Central memory CD8-positive, alpha-beta T cell (primary cell): ENCODE results near the gene CAPN14.

Experiments used
- ATAC-seq: fragments of 150-1000 bp; cut with Tn5 transposase; replicated peaks from 2 replicates; pipeline ENCODE4 v1.10.0; 2022; ENCODE audit warnings: mild to moderate bottlenecking, moderate FRiP score, moderate number of reproducible peaks; ENCODE audit not compliant: poor library complexity, severe bottlenecking; ENCODE audit errors: extremely low read depth
- DNase-seq, 2 donors: peaks; one replicate each; pipeline ENCODE4 v3.0.0; 2021; ENCODE audit warnings: low spot score in 2 of 2
- H3K27ac Mint-ChIP-seq: one replicate; pipeline ENCODE4 v1.8.0; 2022; ENCODE audit warnings: low read depth, mild to moderate bottlenecking, moderate library complexity, mixed read lengths
- H3K27me3 Mint-ChIP-seq: one replicate; pipeline ENCODE4 v1.8.0; 2022; ENCODE audit warnings: mixed read lengths
- H3K36me3 Mint-ChIP-seq: one replicate; pipeline ENCODE4 v1.8.0; 2022; ENCODE audit warnings: mild to moderate bottlenecking, moderate library complexity, mixed read lengths; ENCODE audit not compliant: insufficient read depth
- H3K4me1 Mint-ChIP-seq: one replicate; pipeline ENCODE4 v1.8.0; 2022; ENCODE audit warnings: mixed read lengths
- H3K4me3 Mint-ChIP-seq: one replicate; pipeline ENCODE4 v1.8.0; 2022; ENCODE audit warnings: mild to moderate bottlenecking, moderate library complexity, mixed read lengths
- H3K9me3 Mint-ChIP-seq: one replicate; pipeline ENCODE4 v1.8.0; 2022; ENCODE audit warnings: mixed read lengths

CAPN14 gene

DNA sequence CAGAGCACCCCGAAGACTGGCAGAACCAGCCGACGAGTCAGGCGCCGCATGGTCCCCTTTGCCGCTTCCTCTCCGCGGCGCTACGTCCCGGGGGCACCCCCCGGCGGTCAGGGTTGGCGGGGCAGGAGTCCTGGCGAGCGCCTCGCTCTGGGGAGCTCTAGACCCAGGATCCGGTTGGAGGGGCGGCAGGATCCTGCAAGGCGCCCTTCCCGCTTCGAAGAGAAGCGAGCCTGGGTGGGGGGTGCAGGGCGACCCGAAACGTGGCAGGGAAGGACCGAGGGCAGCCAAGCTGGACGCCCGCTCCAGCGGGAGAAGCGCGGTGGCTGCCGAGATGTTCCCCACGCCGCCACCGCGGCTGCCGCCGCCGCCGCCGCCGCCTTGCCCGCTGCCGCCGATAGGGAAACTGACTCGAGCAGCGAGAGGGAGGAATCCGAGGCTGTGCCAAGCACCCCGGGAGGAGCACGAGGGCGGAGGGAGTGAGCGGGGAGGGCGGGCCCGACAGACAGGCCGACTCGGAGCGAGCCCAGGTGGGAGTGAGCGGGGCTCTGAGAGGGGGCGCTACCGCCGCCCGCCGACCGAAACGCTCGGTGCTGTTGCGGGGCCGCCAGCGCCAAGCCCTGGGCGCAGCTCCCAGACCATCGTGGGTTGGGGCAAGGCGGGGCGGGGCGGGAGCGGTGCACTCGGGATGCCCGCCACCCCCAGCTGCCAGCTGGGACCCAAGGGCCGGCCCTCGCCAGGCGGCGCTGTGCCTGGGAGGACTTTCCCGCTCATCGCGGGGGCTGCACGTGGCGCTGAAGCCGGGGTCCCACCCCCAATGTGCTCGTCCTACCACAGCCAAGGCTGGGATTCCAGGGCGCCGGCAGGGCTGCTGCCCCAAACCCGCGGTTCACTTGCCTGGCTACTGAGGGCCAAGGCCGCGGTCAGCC lies 79.0 kb downstream of the CAPN14 start, which contains the start of gene GALNT14:
TSS of gene GALNT14 (minus strand) at position 404 of the 926 bp plus-strand sequence. CDS start at position 50, 354 bp downstream.
- peak within 1 kb of the TSS; percentile 39 for H3K4me3 Mint-ChIP-seq
- H3K27ac Mint-ChIP-seq: no peak within 1 kb of the TSS
- H3K4me1 Mint-ChIP-seq: peaks cover 5% of the 10 kb centered on the region
- ATAC-seq (no peak), DNase-seq (no peak)
- H3K36me3 Mint-ChIP-seq: peaks cover 3% of the 10 kb centered on the region
- H3K9me3 Mint-ChIP-seq: no peaks in the 10 kb centered on the region
- H3K27me3 Mint-ChIP-seq: peaks cover 59% of the 10 kb centered on the region

DNA sequence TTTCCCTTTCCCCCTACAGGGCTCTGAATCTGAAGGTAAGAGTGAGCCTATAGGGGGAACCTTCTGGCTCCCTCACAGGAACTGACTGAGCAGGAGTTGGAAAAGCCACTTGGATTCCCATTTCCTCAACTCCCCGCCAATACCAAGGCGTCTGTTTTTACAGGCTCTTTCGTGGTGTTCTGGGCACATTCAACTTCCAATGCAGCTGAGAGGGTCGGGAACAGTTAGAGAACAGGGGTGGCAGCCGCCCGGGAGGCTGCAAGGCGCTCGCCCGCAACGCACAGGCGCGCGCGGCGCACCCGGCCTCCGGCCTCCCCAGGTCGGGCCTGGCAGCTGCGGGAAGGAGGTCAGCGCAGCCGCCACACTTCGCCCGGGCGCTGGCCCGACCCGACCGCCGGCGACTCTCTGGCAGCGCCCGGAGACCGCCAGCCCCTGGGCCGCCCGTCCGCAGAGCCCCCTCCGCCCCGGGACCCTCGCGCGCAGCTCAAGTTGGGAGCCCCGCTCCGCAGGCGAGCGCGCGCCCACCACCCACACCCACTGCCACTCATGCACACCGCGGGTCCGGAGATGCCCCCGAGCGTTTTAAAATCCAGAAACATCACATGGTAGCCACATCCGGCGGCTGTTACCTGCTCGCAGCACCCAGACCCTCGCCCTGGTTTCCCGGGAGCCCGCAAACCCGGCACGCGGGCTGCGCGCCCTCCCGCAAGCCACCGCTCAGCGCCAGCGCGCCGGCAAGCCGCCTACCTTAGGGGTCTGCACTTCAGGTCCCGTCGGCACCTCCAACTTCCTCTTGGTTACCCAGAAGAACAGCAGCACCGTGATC lies 79.9 kb downstream of the CAPN14 start:
- no peaks in the 10 kb centered on the region for H3K9me3 Mint-ChIP-seq
- DNase-seq: no peak
- peaks cover 5% of the 10 kb centered on the region for H3K4me1 Mint-ChIP-seq
- peaks cover 59% of the 10 kb centered on the region for H3K27me3 Mint-ChIP-seq
- H3K27ac Mint-ChIP-seq: no peak overlapping the region
- H3K36me3 Mint-ChIP-seq: peaks cover 3% of the 10 kb centered on the region
- ATAC-seq: no peak
- H3K4me3 Mint-ChIP-seq: peak overlapping the region; percentile 39

DNA sequence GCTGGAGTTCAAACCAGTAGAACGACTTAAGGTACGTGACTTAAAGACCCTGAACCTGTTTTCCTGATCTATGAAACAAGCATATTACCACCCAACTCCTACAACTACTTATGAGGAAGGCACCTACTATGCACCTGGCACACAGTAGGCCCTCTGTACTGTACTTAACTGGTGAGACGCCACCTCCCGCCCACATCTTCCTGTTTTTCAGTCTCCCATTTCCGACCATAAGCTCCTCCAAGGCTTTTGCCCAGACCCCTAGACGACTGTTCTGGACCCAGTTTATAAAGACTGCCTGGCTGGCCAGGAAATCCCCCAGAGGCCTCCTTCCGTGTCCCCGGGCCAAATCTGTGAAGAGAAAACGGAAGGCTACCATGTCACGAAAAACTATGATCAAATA lies 80.6 kb downstream of the CAPN14 start:
- DNase-seq: no peak
- ATAC-seq: no peak
- H3K4me1 Mint-ChIP-seq: peaks cover 5% of the 10 kb centered on the region
- H3K4me3 Mint-ChIP-seq: peak overlapping the region; percentile 16
- no peak overlapping the region for H3K27ac Mint-ChIP-seq
- peaks cover 3% of the 10 kb centered on the region for H3K36me3 Mint-ChIP-seq
- H3K9me3 Mint-ChIP-seq: no peaks in the 10 kb centered on the region
- peaks cover 54% of the 10 kb centered on the region for H3K27me3 Mint-ChIP-seq

DNA sequence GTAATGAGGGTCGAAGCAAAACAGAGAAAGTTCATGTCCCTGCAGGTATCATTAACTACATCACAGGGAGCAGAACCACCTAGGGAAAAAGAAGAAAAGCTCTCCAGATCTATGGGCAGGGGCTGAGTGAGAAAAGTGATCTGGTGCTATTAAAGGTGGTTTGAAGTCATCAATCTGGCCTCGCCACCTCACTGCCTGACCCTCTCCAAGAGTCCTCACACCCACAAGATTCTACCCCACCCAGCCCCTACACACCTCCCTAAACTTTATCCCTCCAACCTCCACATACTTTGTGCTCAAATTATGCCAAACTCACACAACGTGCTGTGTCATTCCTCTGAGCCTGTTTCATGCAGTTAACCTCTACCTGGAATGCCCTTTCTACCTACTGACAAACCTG lies 81.3 kb downstream of the CAPN14 start:
- H3K4me1 Mint-ChIP-seq: peaks cover 5% of the 10 kb centered on the region
- H3K36me3 Mint-ChIP-seq: peaks cover 3% of the 10 kb centered on the region
- peaks cover 59% of the 10 kb centered on the region for H3K27me3 Mint-ChIP-seq
- H3K4me3 Mint-ChIP-seq: no peak overlapping the region
- H3K9me3 Mint-ChIP-seq: no peaks in the 10 kb centered on the region
- ATAC-seq (no peak), DNase-seq (no peak)
- H3K27ac Mint-ChIP-seq: no peak overlapping the region

DNA sequence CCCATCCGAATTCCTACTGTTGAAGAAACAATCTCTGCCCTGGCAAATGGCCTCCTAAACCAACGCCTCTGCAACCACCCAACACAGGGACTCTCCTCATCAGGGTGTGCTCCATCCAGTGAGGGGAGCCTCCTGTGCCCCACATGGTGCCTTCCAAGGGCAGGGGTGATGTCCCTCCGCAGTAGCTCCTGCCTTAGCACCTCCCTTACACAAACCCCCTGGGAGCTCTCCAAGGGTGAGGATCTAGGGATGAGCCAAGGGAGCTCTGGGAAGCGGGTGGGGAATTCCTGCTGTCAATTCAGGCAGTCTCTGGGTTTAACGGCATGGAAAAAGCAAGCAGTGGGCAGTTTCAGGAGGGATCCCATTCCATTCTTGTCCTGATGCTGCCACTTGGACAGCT lies 82.8 kb downstream of the CAPN14 start:
- no peak for ATAC-seq
- Mint-ChIP-seq H3K4me1 (peaks cover 5% of the 10 kb centered on the region), H3K27me3 (peaks cover 74% of the 10 kb centered on the region), H3K9me3 (no peaks in the 10 kb centered on the region), H3K36me3 (peaks cover 3% of the 10 kb centered on the region), H3K27ac (no peak overlapping the region), H3K4me3 (no peak overlapping the region)
- DNase-seq: no peak

DNA sequence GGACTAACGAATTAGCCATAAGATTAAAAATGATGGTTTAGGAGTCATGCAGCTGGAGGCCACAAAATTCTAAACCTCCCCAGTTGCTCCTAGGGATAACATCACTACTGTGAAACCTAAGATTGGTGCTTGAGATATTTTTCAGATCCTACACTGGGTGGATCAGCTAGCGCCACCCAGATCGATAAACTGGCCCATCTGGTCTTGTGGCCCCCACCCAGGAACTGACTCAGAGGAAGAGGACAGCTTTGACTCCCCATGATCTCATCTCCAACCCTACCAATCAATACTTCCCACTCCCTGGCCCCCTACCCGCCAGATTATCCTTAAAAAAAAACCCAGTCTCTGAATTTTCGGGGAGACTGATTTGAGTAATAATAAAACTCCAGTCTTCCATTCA lies 84.5 kb downstream of the CAPN14 start:
- H3K36me3 Mint-ChIP-seq: peaks cover 3% of the 10 kb centered on the region
- H3K4me1 Mint-ChIP-seq: peaks cover 5% of the 10 kb centered on the region
- no peak overlapping the region for H3K27ac Mint-ChIP-seq
- H3K4me3 Mint-ChIP-seq: no peak overlapping the region
- ATAC-seq (no peak), DNase-seq (no peak)
- no peaks in the 10 kb centered on the region for H3K9me3 Mint-ChIP-seq
- peaks cover 86% of the 10 kb centered on the region for H3K27me3 Mint-ChIP-seq

DNA sequence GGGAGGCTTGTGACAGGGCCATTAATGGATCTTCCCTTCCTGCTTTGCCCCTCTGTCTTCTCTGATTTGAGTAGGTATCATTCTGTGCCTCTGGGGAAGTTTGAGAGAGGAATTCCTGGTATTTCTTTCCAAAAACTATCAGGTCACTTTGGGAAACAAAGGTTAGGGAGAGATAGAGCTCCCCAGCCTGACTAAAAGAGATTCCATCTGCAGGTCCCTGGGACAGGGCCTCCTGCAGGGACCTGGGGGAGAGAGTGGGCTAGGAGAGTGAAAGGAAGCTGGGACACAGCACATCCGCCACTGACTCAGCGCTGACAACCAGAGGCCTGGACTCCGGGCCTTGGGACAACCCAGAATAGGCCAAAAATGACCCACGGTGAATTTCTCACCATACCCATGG lies 85.4 kb downstream of the CAPN14 start:
- Mint-ChIP-seq H3K27ac (no peak overlapping the region), H3K4me3 (no peak overlapping the region), H3K27me3 (peaks cover 90% of the 10 kb centered on the region), H3K9me3 (no peaks in the 10 kb centered on the region), H3K36me3 (peaks cover 3% of the 10 kb centered on the region), H3K4me1 (peaks cover 3% of the 10 kb centered on the region)
- ATAC-seq (no peak), DNase-seq (no peak)

DNA sequence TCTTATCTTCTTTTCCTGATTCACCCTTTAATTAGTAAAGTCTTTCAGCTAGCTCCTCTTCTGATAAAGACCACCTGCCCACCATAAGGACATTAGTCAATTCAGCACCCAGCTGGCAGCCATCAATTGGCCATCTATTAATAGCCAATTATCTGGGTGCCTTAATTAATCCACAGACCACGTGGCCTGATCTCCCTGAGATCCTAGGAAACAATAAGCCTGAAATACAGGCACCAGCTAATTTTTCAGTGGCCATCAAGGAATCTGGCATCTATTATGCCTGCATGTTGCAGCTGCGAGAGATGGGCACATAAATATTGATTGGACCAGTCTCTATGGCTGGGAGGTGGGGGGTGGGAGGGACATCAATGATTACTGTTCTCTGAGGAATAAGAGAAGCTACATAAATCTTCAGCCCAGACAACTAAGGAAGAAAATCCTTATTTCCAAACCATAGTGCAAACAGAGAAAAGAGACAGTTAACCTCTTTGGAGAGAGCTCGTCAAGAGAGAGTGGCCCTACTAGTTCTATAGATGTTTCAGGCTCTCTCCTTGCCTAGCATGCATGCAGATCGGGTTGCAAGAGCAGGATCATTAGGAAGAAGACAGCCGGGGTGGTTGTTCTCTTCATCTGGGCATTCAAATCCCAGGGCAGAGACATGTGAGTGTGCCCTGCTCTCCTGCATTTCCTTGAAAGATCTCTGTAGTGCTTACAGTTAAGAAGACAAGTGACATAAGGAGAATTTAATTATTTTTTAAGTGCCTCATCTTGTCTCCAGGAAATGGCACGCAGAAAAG lies 87.7 kb downstream of the CAPN14 start:
- Mint-ChIP-seq H3K27me3 (peaks cover 76% of the 10 kb centered on the region), H3K4me1 (no peaks in the 10 kb centered on the region), H3K4me3 (no peak overlapping the region), H3K9me3 (no peaks in the 10 kb centered on the region), H3K36me3 (no peaks in the 10 kb centered on the region), H3K27ac (no peak overlapping the region)
- DNase-seq (no peak), ATAC-seq (no peak)

DNA sequence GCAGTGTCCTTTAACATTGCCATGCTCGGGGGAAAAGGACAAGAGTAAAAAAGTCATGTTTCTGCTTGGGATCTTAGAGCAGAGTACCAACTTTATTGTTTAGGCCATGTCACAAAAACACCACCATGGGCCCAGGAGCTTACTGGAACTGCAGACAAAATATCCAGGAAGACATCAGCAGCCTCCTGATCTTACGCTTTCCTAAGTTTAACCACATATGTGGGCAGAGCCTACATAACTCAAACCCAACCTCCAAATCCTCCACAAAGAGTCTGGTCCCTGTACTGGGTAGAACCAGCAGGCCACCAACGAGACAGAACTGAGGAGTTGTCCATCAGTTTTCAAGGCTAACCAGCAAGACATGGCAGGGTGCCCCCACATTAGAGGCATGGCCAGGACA lies 89.4 kb downstream of the CAPN14 start:
- DNase-seq (no peak), ATAC-seq (no peak)
- Mint-ChIP-seq H3K4me3 (no peak overlapping the region), H3K4me1 (no peaks in the 10 kb centered on the region), H3K9me3 (no peaks in the 10 kb centered on the region), H3K27me3 (peaks cover 69% of the 10 kb centered on the region), H3K36me3 (no peaks in the 10 kb centered on the region), H3K27ac (no peak overlapping the region)

DNA sequence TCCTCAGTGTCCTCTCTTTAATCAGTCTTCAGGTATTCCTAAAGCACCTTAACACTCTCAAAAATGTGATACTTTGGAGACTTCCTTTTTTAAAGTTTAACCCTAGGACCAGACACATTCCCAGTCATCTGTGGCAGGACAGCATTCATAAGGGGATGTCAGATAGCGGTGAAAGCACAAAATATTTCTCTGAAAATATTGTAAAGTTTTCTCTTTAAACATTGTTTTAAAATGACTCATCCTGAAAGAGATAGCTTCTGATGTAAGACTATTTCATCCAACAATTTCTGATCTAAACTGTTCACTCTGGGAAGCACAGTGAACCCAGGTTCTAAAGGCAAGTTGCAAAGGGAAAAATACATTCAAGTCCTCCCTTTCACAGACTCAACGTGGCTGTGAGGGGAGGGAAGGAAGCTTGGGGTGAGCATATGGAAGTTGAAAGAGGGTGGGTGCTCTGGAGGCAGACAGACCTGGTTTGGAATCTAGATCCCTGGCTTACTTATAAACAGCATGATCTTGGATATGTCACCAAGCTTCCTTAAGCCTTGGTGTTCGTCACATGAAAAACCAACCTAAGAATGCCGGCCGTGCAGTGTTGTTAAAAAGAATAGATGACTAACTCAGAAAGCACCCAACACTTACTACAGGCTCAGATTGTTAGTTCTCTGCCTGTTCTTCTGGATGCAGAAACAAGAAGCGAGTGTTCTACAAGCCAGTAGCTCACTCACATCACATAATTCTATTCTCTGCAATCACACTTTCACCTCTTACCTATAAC lies 91.2 kb downstream of the CAPN14 start:
- no peak for DNase-seq
- no peaks in the 10 kb centered on the region for H3K4me1 Mint-ChIP-seq
- H3K9me3 Mint-ChIP-seq: no peaks in the 10 kb centered on the region

DNA sequence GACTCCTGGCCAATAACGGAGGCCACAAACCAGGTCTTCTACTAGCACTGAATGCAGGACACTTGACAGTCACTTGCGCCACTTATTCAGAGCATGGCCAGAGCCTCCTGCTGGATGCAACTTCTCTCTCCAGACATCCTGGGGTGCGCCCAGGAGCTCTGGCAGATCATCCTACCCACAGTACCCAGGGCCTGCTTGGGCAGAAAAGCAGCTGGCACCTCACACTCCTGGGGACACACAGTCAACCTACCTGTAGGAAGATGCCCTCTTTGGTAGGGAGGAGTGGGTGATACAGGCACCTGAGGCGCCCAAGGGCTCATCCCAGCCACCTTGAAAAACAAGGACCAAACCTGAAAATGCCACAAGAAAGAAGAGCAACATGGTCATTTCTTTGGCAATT lies 92.4 kb downstream of the CAPN14 start:
- H3K4me1 Mint-ChIP-seq: no peaks in the 10 kb centered on the region

More for the DNA sequence above, 91.2 kb downstream of the CAPN14 start:
- Mint-ChIP-seq H3K4me3 (no peak overlapping the region), H3K27me3 (peaks cover 68% of the 10 kb centered on the region), H3K36me3 (no peaks in the 10 kb centered on the region), H3K27ac (no peak overlapping the region)
- ATAC-seq: no peak

More for the DNA sequence above, 92.4 kb downstream of the CAPN14 start:
- Mint-ChIP-seq H3K4me3 (no peak overlapping the region), H3K27me3 (peaks cover 63% of the 10 kb centered on the region), H3K27ac (no peak overlapping the region), H3K9me3 (no peaks in the 10 kb centered on the region), H3K36me3 (no peaks in the 10 kb centered on the region)
- DNase-seq (no peak), ATAC-seq (no peak)
